ENCODE results near the gene TBC1D22A.

The TBC1D22A gene

GRCh38 chr22:47144076-47144765 lies 381.8 kb downstream of the TBC1D22A start:
- Histone ChIP-seq H4K20me1 (ENCODE audit: insufficient read depth, low read length) (peaks cover 67% of the 10 kb centered on the region), H3K4me2 (ENCODE audit: low read length) (no peak overlapping the region), H3K27me3 (ENCODE audit: low read depth, low read length) (no peaks in the 10 kb centered on the region), H3K27ac (ENCODE audit: low read length) (no peak overlapping the region), H3K79me2 (ENCODE audit: low read length) (no peaks in the 10 kb centered on the region), H3K9me3 (ENCODE audit: insufficient read depth, low read length) (no peaks in the 10 kb centered on the region), H3K4me3 (ENCODE audit: low read length) (no peak overlapping the region), H3K9ac (ENCODE audit: low read length) (no peak overlapping the region), H2AFZ (ENCODE audit: low read depth, low read length) (no peak overlapping the region), H3K36me3 (replicated peaks; ENCODE audit: low read depth, low read length) (peaks cover 5% of the 10 kb centered on the region), H3K4me1 (ENCODE audit: low read length) (no peaks in the 10 kb centered on the region)
- TF ChIP-seq CTCF (IDR thresholded peaks at IDR 0.05; ENCODE audit: low read depth, low read length) (no peak), EZH2phosphoT487 (IDR thresholded peaks at IDR 0.05; ENCODE audit: low read depth) (no peak)

DNA sequence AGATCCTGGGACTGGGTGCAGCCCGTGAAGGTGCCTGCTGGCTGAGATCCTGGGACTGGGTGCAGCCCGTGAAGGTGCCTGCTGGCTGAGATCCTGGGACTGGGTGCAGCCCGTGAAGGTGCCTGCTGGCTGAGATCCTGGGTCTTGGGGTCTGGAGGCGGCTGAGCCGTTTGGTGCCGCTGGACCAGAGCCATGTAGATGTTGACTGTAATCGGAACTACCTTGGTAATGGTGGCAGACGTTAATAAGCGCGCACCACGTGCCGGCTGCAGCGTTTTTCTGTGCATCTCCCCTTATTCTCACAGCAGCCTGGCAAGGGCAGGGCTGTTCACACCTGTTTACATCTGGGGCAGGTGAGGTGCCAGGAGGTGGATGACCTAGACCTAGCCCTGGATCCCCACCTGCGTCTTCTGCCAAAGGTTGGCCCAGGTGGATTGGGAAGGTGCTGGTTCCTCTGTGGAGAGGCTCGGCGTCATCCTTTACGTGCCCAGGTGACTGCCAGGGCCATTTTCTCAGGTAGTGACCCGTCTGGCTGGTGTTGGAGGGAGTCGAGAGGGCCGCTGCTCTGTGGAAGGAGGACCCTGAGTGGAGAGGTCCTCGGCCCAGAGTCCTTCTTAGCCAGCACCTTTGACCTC lies 382.5 kb downstream of the TBC1D22A start:
- Histone ChIP-seq H3K4me1 (ENCODE audit: low read length) (no peaks in the 10 kb centered on the region), H3K4me2 (ENCODE audit: low read length) (no peak overlapping the region), H4K20me1 (ENCODE audit: insufficient read depth, low read length) (peaks cover 70% of the 10 kb centered on the region), H2AFZ (ENCODE audit: low read depth, low read length) (no peak overlapping the region), H3K27me3 (ENCODE audit: low read depth, low read length) (no peaks in the 10 kb centered on the region), H3K4me3 (ENCODE audit: low read length) (no peak overlapping the region), H3K9ac (ENCODE audit: low read length) (no peak overlapping the region), H3K79me2 (ENCODE audit: low read length) (no peaks in the 10 kb centered on the region), H3K9me3 (ENCODE audit: insufficient read depth, low read length) (no peaks in the 10 kb centered on the region), H3K27ac (ENCODE audit: low read length) (no peak overlapping the region), H3K36me3 (replicated peaks; ENCODE audit: low read depth, low read length) (peaks cover 1% of the 10 kb centered on the region)
- no peak for TF ChIP-seq EZH2phosphoT487 (IDR thresholded peaks at IDR 0.05; ENCODE audit: low read depth)
- no peak for TF ChIP-seq CTCF (IDR thresholded peaks at IDR 0.05; ENCODE audit: low read depth, low read length)

- Histone ChIP-seq H4K20me1 (ENCODE audit: insufficient read depth, low read length) (peaks cover 71% of the 10 kb centered on the region), H3K27ac (ENCODE audit: low read length) (no peak overlapping the region), H3K4me1 (ENCODE audit: low read length) (no peaks in the 10 kb centered on the region), H3K4me3 (ENCODE audit: low read length) (no peak overlapping the region), H2AFZ (ENCODE audit: low read depth, low read length) (no peak overlapping the region), H3K27me3 (ENCODE audit: low read depth, low read length) (no peaks in the 10 kb centered on the region), H3K9me3 (ENCODE audit: insufficient read depth, low read length) (no peaks in the 10 kb centered on the region), H3K79me2 (ENCODE audit: low read length) (no peaks in the 10 kb centered on the region), H3K9ac (ENCODE audit: low read length) (no peak overlapping the region), H3K4me2 (ENCODE audit: low read length) (no peak overlapping the region), H3K36me3 (replicated peaks; ENCODE audit: low read depth, low read length) (no peaks in the 10 kb centered on the region)
- TF ChIP-seq CTCF (IDR thresholded peaks at IDR 0.05; ENCODE audit: low read depth, low read length) (no peak), EZH2phosphoT487 (IDR thresholded peaks at IDR 0.05; ENCODE audit: low read depth) (no peak)
These were observed 383.4 kb downstream of the TBC1D22A start for GRCh38 chr22:47145883-47146282.

DNA sequence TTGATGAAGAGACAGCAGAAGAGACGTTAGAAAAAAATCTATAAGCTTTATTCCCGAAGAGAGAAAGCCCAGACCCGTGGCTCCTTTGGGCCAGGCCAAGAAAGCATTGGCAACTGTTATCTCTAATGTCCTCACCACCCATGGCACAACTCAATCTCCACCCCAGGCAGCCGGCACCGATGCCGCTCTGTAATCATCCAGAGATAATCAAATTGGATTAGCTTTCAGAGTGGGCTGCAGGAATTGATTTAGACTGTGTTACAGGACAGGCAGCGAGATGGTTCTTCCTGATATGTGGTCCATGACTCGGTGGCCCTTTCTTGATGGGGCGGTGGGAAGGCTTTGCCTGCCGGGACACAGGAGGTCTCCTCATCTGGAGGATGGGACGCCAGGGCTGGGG lies 383.9 kb downstream of the TBC1D22A start:
- Histone ChIP-seq H3K79me2 (ENCODE audit: low read length) (no peaks in the 10 kb centered on the region), H2AFZ (ENCODE audit: low read depth, low read length) (no peak overlapping the region), H3K27me3 (ENCODE audit: low read depth, low read length) (no peaks in the 10 kb centered on the region), H3K4me1 (ENCODE audit: low read length) (no peaks in the 10 kb centered on the region), H3K4me2 (ENCODE audit: low read length) (no peak overlapping the region), H3K9ac (ENCODE audit: low read length) (no peak overlapping the region), H3K36me3 (replicated peaks; ENCODE audit: low read depth, low read length) (no peaks in the 10 kb centered on the region), H4K20me1 (ENCODE audit: insufficient read depth, low read length) (peaks cover 72% of the 10 kb centered on the region), H3K4me3 (ENCODE audit: low read length) (no peak overlapping the region), H3K9me3 (ENCODE audit: insufficient read depth, low read length) (no peaks in the 10 kb centered on the region), H3K27ac (ENCODE audit: low read length) (no peak overlapping the region)
- TF ChIP-seq CTCF (IDR thresholded peaks at IDR 0.05; ENCODE audit: low read depth, low read length): no peak
- TF ChIP-seq EZH2phosphoT487 (IDR thresholded peaks at IDR 0.05; ENCODE audit: low read depth): no peak

Measured in OCI-LY3 (cell line).